GM10248 (cell line): ENCODE measurements around the gene CRYZ.

ENCODE experiments used
- CTCF ChIA-PET: fragments of 300-600 bp; sonication (Branson Sonifier 250); formaldehyde crosslinking; extraction: SDS; loops from one replicate; lab custom pipeline; 2021; ENCODE audit warnings: antibody characterized with exemption; lab: Yijun Ruan, JAX
- POLR2A ChIA-PET: fragments of 350-650 bp; sonication (Branson Sonifier 250); formaldehyde crosslinking; extraction: SDS; loops from one replicate; lab custom pipeline; 2020; ENCODE audit warnings: antibody characterized with exemption; lab: Yijun Ruan, JAX
- DNase-seq: peaks from one replicate; pipeline ENCODE4 v3.0.0; 2012; ENCODE audit errors: extremely low spot score
- CTCF ChIP-seq: IDR thresholded peaks from 2 replicates; pipeline ENCODE4 v1.5.1; 2012; ENCODE audit warnings: mild to moderate bottlenecking, low read depth; ENCODE audit errors: extremely low read depth, missing control alignments, control extremely low read depth

Gene CRYZ

GRCh38 chr1:74699331-74699730, 33.5 kb downstream of the CRYZ start:
- ChIA-PET CTCF (interaction anchor here (0.8 to 6.9 kb wide), 4 partner anchors 9 to 59 kb away, joined by 3 to 62 read pairs (median 4); partner anchors contain the start of genes CRYZ and TYW3), POLR2A (no interaction called here)
- DNase-seq: no peak
- TF ChIP-seq CTCF: no peak

- POLR2A ChIA-PET: no interaction called here
- DNase-seq: no peak
- no peak for TF ChIP-seq CTCF
- CTCF ChIA-PET: interaction anchor here (1.2 to 6.9 kb wide), 3 partner anchors 7 to 42 kb away, joined by 3 to 62 read pairs (median 4); no protein-coding TSS in a partner anchor
Measured at GRCh38 chr1:74697832-74698231, 35.0 kb downstream of the CRYZ start.

GRCh38 chr1:74693473-74693872, 39.4 kb downstream of the CRYZ start:
- POLR2A ChIA-PET: no interaction called here
- CTCF ChIA-PET: no interaction called here
- no peak for TF ChIP-seq CTCF
- DNase-seq: no peak

- ChIA-PET CTCF (interaction anchor here (0.6 to 4.6 kb wide), 18 partner anchors 10 to 851 kb away, joined by 3 to 62 read pairs (median 6); partner anchors contain the start of genes CRYZ, ERICH3 and TYW3), POLR2A (no interaction called here)
- no peak for DNase-seq
- no peak for TF ChIP-seq CTCF
Measured at GRCh38 chr1:74690909-74691308, 41.9 kb downstream of the CRYZ start.

GRCh38 chr1:74690364-74690696, 42.5 kb downstream of the CRYZ start:
- DNase-seq: no peak
- peak; percentile 1 for TF ChIP-seq CTCF
- ChIA-PET CTCF (interaction anchor here (0.8 to 4.6 kb wide), 27 partner anchors 11 to 851 kb away, joined by 3 to 62 read pairs (median 5); partner anchors contain the start of genes CRYZ, ERICH3 and TYW3), POLR2A (no interaction called here)

GRCh38 chr1:74689621-74690363, 43.1 kb downstream of the CRYZ start:
- DNase-seq: peak; percentile 18
- peak; percentile 84 for TF ChIP-seq CTCF
- ChIA-PET POLR2A (no interaction called here), CTCF (interaction anchor here (0.8 to 4.6 kb wide), 36 partner anchors 10 to 850 kb away, joined by 3 to 62 read pairs (median 5); partner anchors contain the start of genes CRYZ, ERICH3 and TYW3)
